Neural crest cell (in vitro differentiated cells): ENCODE measurements around the gene OPTC. TPM values are rescaled to one million over a fixed set of nuclear protein-coding genes. Genes with fewer than 3 reads are reported as not detected.

Experiments used
- DNase-seq: peaks from one replicate; pipeline ENCODE4 v3.0.0; 2021; ENCODE audit warnings: low read depth, mixed read lengths, low spot score
- H3K27ac Mint-ChIP-seq: one replicate; pipeline ENCODE4 v1.8.0; 2021; ENCODE audit warnings: mild to moderate bottlenecking, mixed read lengths; ENCODE audit not compliant: unreplicated experiment
- H3K27me3 Mint-ChIP-seq: 2 replicates; pipeline ENCODE4 v1.8.0; 2021; ENCODE audit warnings: low read depth, mild to moderate bottlenecking, mixed read lengths
- H3K36me3 Mint-ChIP-seq: 2 replicates; pipeline ENCODE4 v1.8.0; 2021; ENCODE audit warnings: low read depth, mild to moderate bottlenecking, mixed read lengths
- H3K4me1 Mint-ChIP-seq: 2 replicates; pipeline ENCODE4 v1.8.0; 2021; ENCODE audit warnings: mixed read lengths
- H3K4me3 Mint-ChIP-seq: one replicate; pipeline ENCODE4 v1.8.0; 2021; ENCODE audit warnings: mild to moderate bottlenecking, mixed read lengths
- H3K9me3 Mint-ChIP-seq: 2 replicates; pipeline ENCODE4 v1.8.0; 2021; ENCODE audit warnings: mixed read lengths
- total RNA-seq: library from RNA; stranded (reverse); gene quantifications from 2 replicates; pipeline ENCODE4 v1.2.1, GENCODE V29; 2021
- TF ChIP-seq, protein P1 (sequence below): fragments of 200-600 bp; sonication (generic); conservative IDR thresholded peaks from 2 replicates; pipeline ENCODE4 v1.5.0; 2021; ENCODE audit warnings: antibody characterized with exemption, mild to moderate bottlenecking

The OPTC gene
- total RNA-seq, 1 donor from 2014 or later: not detected

DNA sequence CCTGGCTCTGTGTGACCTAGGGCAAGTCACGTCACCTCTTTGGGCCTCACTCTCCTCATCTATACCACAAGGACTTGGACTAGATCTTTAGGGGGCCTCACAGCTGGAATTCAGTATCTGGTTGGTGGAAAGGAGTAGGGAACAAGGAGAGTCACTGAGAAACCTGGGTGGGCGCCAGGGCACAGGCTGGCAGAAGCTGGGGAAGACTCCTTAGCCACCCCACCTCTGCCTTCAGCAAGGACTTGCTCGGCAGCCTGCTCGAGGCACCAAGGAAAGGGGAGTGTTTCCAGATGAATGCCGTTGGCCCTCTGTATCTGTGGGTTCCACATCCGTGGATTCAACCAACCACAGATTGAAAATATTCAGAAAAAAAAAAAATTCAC is 1.2 kb upstream of the OPTC start:
- no peak overlapping the region for H3K4me3 Mint-ChIP-seq
- no peaks in the 10 kb centered on the region for H3K36me3 Mint-ChIP-seq
- H3K9me3 Mint-ChIP-seq: no peaks in the 10 kb centered on the region
- peaks cover 14% of the 10 kb centered on the region for H3K4me1 Mint-ChIP-seq
- TF ChIP-seq, protein P1, sequence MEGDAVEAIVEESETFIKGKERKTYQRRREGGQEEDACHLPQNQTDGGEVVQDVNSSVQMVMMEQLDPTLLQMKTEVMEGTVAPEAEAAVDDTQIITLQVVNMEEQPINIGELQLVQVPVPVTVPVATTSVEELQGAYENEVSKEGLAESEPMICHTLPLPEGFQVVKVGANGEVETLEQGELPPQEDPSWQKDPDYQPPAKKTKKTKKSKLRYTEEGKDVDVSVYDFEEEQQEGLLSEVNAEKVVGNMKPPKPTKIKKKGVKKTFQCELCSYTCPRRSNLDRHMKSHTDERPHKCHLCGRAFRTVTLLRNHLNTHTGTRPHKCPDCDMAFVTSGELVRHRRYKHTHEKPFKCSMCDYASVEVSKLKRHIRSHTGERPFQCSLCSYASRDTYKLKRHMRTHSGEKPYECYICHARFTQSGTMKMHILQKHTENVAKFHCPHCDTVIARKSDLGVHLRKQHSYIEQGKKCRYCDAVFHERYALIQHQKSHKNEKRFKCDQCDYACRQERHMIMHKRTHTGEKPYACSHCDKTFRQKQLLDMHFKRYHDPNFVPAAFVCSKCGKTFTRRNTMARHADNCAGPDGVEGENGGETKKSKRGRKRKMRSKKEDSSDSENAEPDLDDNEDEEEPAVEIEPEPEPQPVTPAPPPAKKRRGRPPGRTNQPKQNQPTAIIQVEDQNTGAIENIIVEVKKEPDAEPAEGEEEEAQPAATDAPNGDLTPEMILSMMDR: no peak
- DNase-seq: no peak
- H3K27ac Mint-ChIP-seq: no peak overlapping the region
- H3K27me3 Mint-ChIP-seq: peaks cover 19% of the 10 kb centered on the region

- Mint-ChIP-seq H3K4me3 (no peak overlapping the region), H3K27me3 (peaks cover 18% of the 10 kb centered on the region), H3K4me1 (peaks cover 6% of the 10 kb centered on the region), H3K27ac (peak overlapping the region; percentile 20), H3K36me3 (no peaks in the 10 kb centered on the region), H3K9me3 (no peaks in the 10 kb centered on the region)
- TF ChIP-seq, protein P1: no peak
- DNase-seq: no peak
Measured at GRCh38 chr1:203495845-203496244, 1.9 kb downstream of the OPTC start.

GRCh38 chr1:203497269-203497777 is 3.4 kb downstream of the OPTC start:
- DNase-seq: no peak
- Mint-ChIP-seq H3K9me3 (no peaks in the 10 kb centered on the region), H3K4me3 (no peak overlapping the region), H3K27ac (no peak overlapping the region), H3K36me3 (no peaks in the 10 kb centered on the region), H3K27me3 (peaks cover 5% of the 10 kb centered on the region), H3K4me1 (no peaks in the 10 kb centered on the region)
- TF ChIP-seq, protein P1: no peak

GRCh38 chr1:203499643-203500278 is 5.8 kb downstream of the OPTC start:
- no peak for DNase-seq

GRCh38 chr1:203500279-203500678 is 6.3 kb downstream of the OPTC start:
- no peak for DNase-seq
- H3K27ac Mint-ChIP-seq: no peak overlapping the region
- no peaks in the 10 kb centered on the region for H3K36me3 Mint-ChIP-seq
- peaks cover 8% of the 10 kb centered on the region for H3K27me3 Mint-ChIP-seq
- TF ChIP-seq, protein P1: no peak
- H3K4me1 Mint-ChIP-seq: peaks cover 5% of the 10 kb centered on the region
- no peaks in the 10 kb centered on the region for H3K9me3 Mint-ChIP-seq
- no peak overlapping the region for H3K4me3 Mint-ChIP-seq

More at GRCh38 chr1:203499643-203500278, 5.8 kb downstream of the OPTC start:
- Mint-ChIP-seq H3K36me3 (no peaks in the 10 kb centered on the region), H3K9me3 (no peaks in the 10 kb centered on the region), H3K27me3 (peaks cover 8% of the 10 kb centered on the region), H3K4me3 (no peak overlapping the region), H3K27ac (no peak overlapping the region), H3K4me1 (peaks cover 3% of the 10 kb centered on the region)
- TF ChIP-seq, protein P1: no peak
